HG03565 (cell line): ENCODE results near the gene PKP2.
"Not testable (repeated sequence)": the region's sequence is repeated elsewhere in the genome, so short reads cannot be mapped to it uniquely, and the experiment has no call there.

Source experiments
- ATAC-seq: cut with Tn5 transposase; IDR thresholded peaks from one replicate; pipeline ENCODE4 v1.9.1; 2021; ENCODE audit warnings: mild to moderate bottlenecking, moderate library complexity; ENCODE audit not compliant: unreplicated experiment

PKP2 gene

DNA sequence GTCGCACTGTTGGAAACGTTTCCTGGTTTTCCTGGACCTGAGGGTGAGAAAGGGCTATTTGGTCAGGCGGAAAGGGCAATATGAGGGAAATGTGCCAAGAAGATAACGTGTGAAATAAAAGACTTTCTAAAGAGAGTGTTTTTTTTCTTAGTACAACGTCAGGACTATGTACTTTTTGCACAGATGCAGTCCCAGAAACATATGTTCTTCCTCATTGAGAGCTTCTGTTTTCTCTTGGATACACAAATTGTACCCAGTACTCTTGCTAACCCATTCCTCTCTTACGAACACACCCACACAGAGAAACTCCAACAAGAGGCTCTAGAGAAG is 669 bp upstream of the PKP2 start:
- ATAC-seq, result no peak

DNA sequence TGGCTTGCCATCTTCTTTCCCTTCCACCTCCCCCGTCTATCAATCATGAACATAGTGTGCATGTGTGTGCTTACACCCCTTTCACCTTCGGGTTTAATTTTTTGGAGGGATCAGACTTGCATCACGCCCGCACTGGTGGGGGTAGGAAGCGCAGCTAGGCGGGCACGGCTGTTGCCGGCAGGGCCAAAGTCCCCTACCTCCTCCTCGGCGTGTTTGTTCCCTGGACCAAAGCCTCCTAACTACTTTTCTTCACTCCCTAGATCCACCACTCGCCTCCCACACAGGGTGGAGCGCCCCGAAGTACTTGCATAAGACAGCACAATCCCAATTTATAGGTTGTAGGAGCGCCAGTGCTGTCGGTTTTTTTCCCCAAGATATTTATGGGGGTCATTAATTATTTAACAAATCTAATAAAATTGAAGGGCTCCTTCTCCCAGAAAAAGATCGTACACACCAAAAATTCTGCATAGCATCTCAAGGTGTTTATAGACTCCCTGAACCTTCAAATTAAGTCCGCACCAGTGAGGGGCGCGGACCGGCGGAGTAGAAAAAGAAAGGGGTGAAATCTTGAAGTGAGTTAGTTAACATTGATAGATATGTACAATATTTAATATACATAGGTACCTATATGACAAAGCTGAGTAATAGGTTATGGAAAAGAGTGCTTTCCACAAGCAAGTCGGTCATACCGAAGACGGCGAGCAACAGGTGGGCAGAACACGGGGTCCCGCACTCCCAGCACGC is 717 bp downstream of the PKP2 start:
- no peak for ATAC-seq

DNA sequence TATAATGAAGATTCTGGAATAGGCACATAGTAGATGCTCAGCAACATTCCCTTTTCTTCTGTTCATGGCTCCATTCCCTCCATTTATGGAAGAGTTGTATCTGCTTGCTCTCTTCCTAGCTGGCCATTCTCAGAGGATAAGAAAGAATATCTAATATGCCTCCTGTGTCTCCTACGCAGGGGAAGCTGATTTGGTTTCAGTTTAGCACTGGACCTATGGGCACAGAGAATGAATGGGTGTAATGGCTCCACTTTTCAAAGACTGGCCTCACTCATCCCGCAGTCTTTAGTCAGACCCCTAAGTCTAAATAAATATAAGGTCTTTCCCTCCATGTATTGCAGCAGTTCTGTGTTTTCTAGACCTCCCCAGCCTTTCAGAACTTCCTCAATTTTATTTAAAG is 2.0 kb downstream of the PKP2 start:
- ATAC-seq, result no peak

DNA sequence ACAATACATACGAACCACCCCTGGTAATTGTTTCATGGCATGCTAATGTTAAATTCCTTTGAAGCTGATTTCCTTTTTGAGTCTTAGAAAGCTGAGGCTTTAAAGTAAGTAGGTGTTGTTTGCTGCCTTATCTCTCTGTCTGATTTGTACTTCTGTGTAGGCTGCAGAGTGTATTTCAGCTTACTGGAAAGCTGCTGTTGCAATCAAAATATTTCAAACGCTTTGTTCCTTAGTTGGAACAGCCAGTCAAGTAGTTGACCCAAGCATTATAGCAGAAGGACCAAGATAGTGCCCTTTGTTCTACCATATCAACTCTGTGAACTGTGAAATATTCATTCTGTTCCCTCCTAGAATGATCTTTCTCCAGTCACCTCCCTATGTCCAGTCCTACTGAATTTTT is 3.1 kb downstream of the PKP2 start:
- ATAC-seq, result no peak

DNA sequence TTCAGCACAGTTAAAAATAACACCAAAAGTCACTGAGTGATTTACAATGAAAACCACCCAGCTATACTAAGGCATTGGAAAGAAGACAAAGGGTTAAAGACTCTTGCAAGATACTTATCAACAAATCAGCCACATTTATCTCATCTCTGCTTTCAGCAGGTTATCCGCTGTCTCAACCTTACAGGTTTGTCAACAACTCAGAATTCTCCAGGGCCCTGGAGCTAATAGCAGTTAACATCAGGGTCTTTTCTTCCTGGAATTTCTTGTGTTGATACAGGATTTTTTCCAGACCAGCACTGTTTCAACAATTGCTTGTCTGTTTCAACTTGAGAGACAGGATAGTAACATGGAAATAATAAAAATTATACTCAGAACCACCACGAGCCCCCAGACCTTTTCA is 3.5 kb downstream of the PKP2 start:
- ATAC-seq, result no peak

DNA sequence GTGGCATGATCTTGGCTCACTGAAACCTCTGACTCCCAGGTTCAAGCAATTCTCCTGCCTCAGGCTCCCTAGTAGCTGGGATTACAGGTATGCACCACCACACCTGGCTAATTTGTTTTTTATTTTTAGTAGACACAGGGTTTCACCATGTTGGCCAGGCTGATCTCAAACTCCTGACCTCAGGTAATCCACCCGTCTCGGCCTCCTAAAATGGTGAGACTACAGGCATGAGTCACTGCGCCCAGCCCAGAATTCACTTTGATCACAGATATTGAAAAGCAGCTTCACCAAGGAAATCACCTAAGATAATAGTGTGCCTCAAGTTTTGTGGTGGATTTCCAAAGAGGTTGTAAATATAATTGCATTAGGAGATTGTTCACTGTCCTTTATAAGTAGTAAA is 4.2 kb downstream of the PKP2 start:
- not testable (repeated sequence) for ATAC-seq

DNA sequence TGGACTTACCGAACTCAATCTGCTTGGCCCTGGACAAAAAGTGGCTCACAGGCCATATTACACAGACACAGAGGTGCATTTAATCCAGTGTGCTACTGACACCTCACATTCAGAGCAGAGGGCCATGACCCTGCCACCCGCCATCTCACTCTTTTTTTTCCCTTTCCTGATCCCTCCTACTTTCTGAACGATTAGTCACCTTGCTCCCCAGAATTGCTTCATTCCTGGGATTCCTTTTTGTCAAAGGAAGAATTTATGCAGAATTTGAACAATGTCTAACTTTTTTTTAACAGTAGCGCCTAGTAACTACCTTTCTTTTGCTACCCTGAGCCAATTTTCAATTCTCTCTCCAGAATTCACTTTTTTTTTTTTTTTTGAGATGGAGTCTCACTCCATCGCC is 4.6 kb downstream of the PKP2 start:
- ATAC-seq, result no peak

DNA sequence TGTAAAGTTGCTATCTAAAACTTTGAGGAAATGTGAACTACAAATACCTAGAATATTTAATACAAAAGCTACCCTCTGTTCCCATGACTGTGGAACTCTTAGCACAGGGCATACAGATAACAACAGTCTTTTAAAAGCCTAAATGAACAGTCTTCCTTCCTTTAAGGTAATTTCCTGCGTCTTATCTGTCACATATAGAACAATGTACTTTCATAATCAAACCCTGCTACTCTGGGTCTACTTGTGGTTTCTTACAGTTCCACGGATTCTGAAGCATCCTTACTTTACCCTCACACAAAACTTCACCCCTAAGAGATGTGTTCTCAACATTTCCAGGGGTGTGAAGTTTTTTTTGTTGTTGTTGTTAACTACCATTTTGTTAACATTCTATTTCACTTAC is 5.1 kb downstream of the PKP2 start:
- no peak for ATAC-seq

DNA sequence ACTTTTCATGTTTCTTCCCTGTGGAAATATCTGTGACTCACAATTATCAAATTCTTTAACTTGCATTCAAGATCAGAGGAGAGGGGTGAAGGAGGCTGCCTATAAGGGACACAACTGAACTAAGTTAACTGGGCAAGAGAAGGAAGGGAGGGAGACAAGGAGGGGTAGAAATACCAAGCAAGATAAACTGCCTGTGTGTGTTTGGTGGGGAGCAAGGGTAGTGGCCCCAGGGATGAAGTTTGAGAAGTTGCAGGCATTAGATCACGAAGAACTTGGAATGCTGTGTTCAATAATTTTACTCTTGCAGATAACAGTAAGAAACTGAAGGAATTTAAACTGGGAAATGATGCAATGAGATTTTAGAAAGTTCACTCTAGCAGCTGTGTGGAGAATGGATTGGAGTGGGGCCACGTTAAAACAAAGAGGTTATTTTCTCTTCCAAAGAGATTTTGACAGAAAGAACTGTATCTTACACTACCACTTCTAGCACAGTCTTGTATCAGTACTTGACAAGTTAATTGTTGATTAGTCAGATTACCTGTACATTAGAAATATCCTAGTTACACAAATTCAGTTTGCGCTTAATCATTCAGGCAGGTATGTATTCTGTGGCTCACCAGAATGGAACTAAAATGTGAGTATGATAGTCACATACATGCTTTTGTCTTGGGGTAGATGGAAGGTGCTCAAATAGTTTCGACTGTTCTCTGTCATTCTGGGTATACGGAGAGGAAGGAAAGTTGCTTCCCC is 7.4 kb downstream of the PKP2 start:
- no peak for ATAC-seq

DNA sequence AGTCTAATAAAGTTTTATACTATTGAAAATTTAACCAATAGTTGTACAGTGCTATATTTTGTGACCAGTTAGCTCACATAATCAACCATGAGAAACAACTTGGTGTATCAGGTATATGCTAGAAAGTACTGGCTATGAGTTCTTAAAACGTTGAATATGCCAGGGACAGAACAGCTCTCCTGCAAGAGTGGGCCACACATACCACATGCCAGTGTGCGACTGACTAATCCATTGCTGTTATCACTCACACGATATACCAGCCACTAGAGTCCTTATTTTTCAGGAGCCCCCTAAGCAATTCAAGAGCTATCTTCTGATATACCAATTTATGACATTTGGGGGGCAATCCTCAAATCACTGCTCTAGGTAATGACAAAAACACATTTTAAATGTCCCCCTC is 9.5 kb downstream of the PKP2 start:
- no peak for ATAC-seq

DNA sequence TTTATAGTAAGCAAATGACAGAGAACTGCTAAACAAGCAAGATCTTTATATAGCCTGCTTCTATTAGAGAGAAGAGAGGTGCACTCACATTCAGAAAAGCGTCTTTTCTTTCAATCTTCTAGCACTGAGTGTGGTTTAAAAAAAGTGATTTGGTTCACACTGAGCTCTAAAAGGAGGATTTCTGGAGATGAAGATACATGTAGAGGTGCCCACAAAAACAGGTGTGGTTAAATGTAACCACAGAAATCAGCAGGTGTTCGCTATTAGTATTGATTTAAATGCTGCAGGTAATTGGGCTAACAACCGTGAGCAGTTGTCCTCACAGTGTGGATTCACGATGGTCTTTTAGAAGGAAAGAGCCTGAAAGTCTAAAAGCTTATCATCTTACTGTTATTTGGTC is 10.7 kb downstream of the PKP2 start:
- no peak for ATAC-seq

DNA sequence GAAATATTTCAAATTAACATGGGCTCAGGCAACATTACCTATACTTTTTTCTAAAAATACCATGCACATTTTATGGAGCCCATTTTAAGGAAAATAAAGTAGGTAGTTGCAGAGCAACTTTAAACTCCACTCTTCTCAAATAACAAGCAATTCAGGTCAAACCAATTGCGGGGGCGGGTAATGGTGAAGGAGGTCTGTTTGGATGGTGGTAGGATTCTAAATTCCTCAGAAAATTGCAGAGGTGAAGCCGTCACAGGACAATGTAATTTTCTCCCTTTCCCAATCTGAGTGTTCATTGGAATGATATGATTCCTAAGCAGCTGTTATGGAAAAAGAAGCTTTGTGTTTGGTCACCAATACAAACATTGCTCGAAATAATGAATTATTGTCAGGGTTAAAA is 11.6 kb downstream of the PKP2 start:
- ATAC-seq, result no peak

DNA sequence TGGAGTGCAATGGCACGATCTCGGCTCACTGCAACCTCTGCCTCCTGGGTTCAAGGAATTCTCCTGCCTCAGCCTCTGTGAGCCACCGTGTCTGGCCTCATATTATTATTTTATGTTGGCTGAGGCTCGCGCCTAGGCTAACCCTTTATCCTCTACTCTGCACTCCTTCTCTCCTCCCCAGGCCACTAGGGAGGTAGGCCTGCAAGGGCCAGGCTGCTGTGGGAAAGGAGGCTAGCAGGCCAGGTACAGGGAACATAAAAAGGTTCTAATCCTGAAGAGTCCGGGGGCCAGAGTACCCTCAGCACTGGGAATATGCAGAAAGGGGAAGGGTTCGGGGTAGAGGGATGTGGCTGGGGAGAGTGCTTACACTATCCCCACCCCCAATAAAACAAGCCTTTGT is 14.9 kb downstream of the PKP2 start:
- no peak for ATAC-seq

DNA sequence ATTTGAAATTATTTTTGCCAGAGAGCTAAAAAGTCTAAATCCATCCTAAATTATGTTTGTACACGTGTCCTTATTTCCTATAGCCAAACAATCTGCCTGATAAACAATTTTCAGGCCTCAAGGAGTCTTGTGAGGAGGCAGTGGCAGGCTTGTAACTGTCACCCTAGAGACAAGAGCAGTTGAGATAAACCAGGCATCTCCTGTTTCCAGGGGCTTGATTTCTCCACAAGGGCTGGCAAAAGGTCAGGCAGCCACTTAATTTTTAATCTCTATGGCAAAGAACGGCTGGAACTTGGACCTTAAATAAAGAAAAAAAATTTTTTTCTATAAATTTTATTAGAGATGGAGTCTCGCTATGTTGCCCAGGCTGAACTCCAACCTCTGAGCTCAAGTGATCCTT is 15.5 kb downstream of the PKP2 start:
- ATAC-seq, result no peak

DNA sequence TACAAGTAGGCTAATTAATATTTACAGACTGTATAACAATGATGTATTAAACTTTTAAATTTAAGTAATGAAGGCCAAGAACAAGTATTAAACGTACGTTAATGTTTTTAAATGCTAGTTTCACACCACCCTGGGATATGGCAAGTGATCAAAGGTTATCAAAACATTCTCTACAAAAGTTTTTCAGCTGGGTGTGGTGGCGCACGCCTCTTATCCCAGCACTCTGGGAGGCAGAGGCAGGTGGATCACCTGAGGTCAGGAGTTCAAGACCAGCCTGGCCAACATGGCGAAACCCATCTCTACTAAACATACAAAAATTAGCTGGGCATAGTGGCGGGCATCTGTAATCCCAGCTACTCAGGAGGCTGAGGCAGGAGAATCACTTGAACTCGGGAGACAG is 17.5 kb downstream of the PKP2 start:
- not testable (repeated sequence) for ATAC-seq

DNA sequence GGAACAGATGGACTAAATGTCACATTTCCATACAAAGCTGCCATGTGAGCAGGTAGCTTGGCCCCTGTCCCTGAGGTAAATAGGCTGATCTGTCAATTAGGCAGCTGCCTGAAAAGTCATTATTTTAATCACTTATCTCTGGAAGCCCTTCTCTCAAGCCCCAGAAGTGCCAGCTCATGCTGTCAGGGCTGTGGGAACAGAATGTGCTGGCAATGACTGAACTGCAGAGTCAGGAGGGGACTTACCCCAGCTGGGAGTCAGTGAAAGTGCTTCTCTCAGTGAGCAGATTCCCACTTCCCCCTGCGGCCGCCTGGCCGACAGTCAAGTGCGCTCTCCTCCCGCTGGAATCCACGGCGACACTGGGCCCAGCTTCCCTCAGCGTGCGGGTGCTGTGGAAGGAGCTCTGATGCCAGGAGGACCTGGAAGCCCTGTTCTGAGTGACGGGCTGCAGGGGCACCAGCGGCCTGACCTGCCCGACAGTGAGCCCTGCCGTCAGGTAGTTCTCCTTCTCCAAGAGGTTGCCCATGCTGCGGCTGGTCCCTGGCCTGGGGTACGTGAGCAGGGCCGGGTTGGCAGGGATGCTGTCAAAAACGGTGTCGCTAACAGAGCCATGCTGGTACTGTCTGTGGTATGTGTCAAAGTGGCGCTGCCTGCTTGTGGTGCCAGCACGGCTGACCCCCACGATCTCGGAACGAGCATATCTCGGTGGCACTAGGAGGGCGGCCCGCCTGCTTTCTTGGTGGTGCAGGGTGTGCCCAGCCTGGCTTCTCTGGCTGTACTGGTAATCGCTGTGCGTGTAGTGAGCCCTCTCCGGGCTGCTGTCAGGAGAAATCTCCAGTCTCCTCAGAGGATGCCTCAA is 18.7 kb downstream of the PKP2 start:
- no peak for ATAC-seq

DNA sequence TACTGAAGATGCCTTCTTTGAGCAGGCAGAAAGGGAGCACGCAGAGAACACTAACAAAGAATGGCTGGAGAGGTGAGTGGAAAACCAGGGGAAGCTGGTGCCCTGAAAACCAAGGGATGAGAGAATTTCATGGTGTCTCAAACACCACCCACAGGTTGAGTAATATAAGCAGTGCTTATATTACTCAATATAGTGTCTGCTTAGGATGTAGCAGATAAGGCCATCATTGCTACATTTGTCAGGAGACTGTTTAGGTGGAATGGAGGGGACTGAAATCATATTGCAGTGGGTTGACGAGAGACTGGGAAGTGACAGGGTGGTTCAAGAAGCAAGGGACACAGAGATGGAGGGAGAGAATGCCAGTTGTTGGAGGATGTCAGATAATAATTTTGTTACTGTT is 20.6 kb downstream of the PKP2 start:
- ATAC-seq, result no peak

DNA sequence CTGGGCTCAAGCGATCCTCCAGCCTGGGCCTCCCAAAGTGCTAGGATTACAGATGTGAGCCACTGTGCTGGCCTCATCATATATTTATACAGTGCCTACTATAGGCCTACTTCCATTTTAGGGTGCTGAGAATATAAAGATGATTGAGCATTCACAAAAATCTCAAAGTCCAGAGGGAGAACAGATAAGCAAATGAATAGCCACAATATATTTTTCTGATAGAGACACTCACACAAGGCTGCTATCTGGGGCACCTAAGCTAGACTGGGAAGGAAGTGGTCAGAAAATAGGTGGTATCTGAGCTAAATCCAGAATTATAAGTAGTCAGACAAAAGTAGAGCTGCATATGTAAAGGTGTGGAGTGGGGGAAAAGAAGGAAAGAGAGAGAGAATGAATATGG is 21.6 kb downstream of the PKP2 start:
- no peak for ATAC-seq

DNA sequence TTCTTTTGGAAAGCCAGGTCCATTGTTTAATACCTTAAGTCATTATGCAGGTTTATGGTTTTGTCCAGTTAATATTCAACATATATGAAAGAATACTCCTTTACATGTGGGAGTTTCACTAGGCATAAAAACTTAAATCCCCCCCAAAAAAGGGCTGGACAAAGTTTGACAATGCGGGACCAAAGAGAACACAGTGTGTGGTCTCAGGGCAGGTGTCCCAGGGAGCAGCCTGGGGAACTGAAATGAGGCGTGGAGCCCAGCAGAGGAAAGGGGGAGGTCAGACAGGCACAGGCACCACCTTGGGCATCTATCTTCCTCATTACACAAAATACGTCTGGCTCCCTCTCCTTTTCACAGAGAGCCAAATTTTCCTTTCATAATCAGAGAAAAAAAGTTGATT is 22.5 kb downstream of the PKP2 start:
- ATAC-seq, result no peak

DNA sequence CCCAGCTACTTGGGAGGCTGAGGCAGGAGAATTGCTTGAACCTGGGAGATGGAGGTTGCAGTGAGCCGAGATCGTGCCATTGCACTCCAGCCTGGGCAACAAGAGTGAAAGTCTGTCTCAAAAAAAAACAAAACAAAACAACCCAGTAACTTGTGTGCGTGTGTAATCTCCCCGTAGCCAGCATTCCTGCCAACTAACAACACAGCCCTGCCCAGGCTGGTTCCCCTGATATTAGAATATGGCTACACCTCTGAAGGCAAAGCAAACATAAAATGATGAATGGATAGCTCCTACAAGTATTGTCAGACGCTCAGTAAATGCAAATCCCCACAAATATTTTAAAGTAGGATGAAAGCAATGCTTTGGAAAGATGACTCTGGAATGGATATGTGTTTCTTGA is 24.2 kb downstream of the PKP2 start:
- not testable (repeated sequence) for ATAC-seq

DNA sequence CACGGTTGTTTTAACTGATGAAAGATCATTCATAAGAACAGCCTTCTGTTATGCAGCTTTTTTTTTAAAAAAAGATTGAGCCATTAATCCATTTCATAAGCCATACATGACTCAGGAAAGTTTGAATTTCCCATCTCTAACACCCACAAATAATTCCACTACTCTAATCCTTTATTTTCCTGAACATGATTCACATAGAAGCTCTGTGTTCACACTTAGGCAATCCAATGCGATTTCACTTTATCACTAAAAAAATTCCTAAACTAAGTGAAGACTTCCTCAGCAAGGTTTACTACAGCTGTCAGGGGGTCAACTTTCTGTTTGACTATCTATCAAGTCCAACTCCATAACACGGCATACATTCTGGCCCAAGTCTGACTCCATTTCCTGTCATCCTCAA is 25.9 kb downstream of the PKP2 start:
- no peak for ATAC-seq

DNA sequence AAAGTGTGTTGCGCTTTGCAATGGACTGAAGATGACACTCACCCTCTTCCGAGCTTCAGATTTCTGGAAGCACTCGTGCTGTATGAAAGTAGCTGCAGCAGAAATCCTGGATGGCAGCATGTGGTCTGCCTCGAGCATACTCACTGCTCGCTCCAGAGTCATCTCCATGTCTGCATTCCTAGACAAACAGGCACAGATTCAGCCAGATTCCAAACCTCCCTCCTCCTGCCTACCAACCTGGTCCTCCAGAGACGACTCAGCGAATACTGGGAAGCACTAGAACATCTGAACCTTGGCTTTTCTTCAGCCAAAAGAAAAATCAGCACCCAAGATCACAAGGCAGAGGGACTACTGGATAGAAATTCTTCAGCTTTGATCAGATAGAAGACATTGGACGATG is 27.7 kb downstream of the PKP2 start:
- ATAC-seq, result no peak
